Endothelial cell of umbilical vein (primary cell): Measurements from ENCODE around the gene TNN. TPM values are rescaled to one million over a fixed set of nuclear protein-coding genes. Genes with fewer than 3 reads are reported as not detected.

Source experiments
- BruUV-seq: library from RNA; stranded (reverse); fragments of 400-500 nt; replicated peaks from 2 replicates; lab custom pipeline; 2021; lab: Mats Ljungman, UMichigan
- CTCF ChIA-PET: fragments of 300-600, 350-600 bp; sonication (Branson Sonifier 250); formaldehyde crosslinking; loops from one replicate; lab custom pipeline; 2021; ENCODE audit warnings: antibody characterized with exemption, inconsistent platforms; lab: Charles Lee
- POLR2A ChIA-PET: fragments of 300-600, 350-600 bp; sonication (Branson Sonifier 250); formaldehyde crosslinking; loops from one replicate; lab custom pipeline; 2021; ENCODE audit warnings: antibody characterized with exemption, inconsistent platforms; lab: Charles Lee
- DNase-seq: peaks from one replicate; pipeline ENCODE4 v3.0.0-alpha.2; 2011; ENCODE audit warnings: low read depth, low spot score
- FAIRE-seq: peaks from 2 replicates; lab custom pipeline; 2011; peaks lifted over from hg19 to GRCh38; lab: Jason Lieb, UNC
- H2AFZ ChIP-seq: 2 replicates; pipeline ENCODE4 v1.6.0; 2012; ENCODE audit warnings: low read depth, low read length, control low read depth, inconsistent platforms
- H3K27ac ChIP-seq: 2 replicates; pipeline ENCODE4 v1.5.1; 2011; ENCODE audit warnings: low read depth, mild to moderate bottlenecking, control low read depth, low read length, moderate library complexity; ENCODE audit not compliant: insufficient read depth
- H3K27me3 ChIP-seq, 2 experiments: 2 replicates each; pipeline versions ENCODE4 v1.6.0 to v1.6.1; 2011; ENCODE audit warnings: low read length in 2 of 2, mixed read lengths in 1 of 2; ENCODE audit not compliant: control insufficient read depth in 2 of 2, insufficient read depth in 2 of 2
- H3K36me3 ChIP-seq, 2 experiments: 2 replicates in 1 of 2; 3 replicates in 1 of 2; pipeline ENCODE4 v1.5.1; 2011; ENCODE audit warnings: low read length in 2 of 2, mild to moderate bottlenecking in 1 of 2, moderate library complexity in 1 of 2; ENCODE audit not compliant: control insufficient read depth in 2 of 2, insufficient read depth in 2 of 2; ENCODE audit errors: extremely low read depth in 1 of 2
- H3K4me1 ChIP-seq: 3 replicates; pipeline ENCODE4 v1.5.1; 2011; ENCODE audit warnings: mild to moderate bottlenecking, low read length; ENCODE audit not compliant: control insufficient read depth, insufficient read depth; ENCODE audit errors: extremely low read depth
- H3K4me2 ChIP-seq: 2 replicates; pipeline ENCODE4 v1.6.1; 2011; ENCODE audit warnings: low read length, control low read depth, mixed read lengths; ENCODE audit not compliant: insufficient read depth
- H3K4me3 ChIP-seq, 3 experiments: fragments of 200-600 bp in 1 of 3; sonication (generic), shearing (Covaris generic) in 1 of 3; replicated peaks in 1 of 3; 2 replicates each; pipeline ENCODE4 v1.5.1; 2011 to 2016; ENCODE audit warnings: control low read depth in 3 of 3, low read length in 3 of 3, mild to moderate bottlenecking in 2 of 3, inconsistent platforms in 1 of 3, low read depth in 1 of 3, moderate library complexity in 1 of 3; ENCODE audit not compliant: insufficient read depth in 1 of 3
- H3K79me2 ChIP-seq: 2 replicates; pipeline ENCODE4 v1.6.0; 2012; ENCODE audit warnings: low read length, inconsistent platforms; ENCODE audit not compliant: control insufficient read depth, insufficient read depth
- H3K9ac ChIP-seq: replicated peaks from 2 replicates; pipeline ENCODE3; 2011; ENCODE audit warnings: low read length, control low read depth; ENCODE audit not compliant: insufficient read depth; ENCODE audit errors: extremely low read depth
- H3K9me1 ChIP-seq: replicated peaks from 3 replicates; pipeline ENCODE4 v1.6.0; 2011; ENCODE audit warnings: mild to moderate bottlenecking, low read length; ENCODE audit not compliant: control insufficient read depth, insufficient read depth; ENCODE audit errors: extremely low read depth
- H3K9me3 ChIP-seq: replicated peaks from 2 replicates; pipeline ENCODE4 v1.5.1; 2012; ENCODE audit warnings: low read length, inconsistent platforms; ENCODE audit not compliant: control insufficient read depth, insufficient read depth
- H4K20me1 ChIP-seq: replicated peaks from 2 replicates; pipeline ENCODE3; 2011; ENCODE audit warnings: mild to moderate bottlenecking, low read length; ENCODE audit not compliant: control insufficient read depth, insufficient read depth; ENCODE audit errors: extremely low read depth
- GATA2 ChIP-seq: IDR thresholded peaks from 2 replicates; pipeline ENCODE4 v1.7.0; 2011; ENCODE audit warnings: low read depth, mild to moderate bottlenecking, moderate library complexity, mixed read lengths, low read length; ENCODE audit not compliant: insufficient read length, insufficient read depth
- POLR2AphosphoS5 ChIP-seq: IDR thresholded peaks from 2 replicates; pipeline ENCODE4 v1.6.1; 2012; ENCODE audit warnings: low read depth, mild to moderate bottlenecking, control low read depth, low read length, moderate library complexity; ENCODE audit not compliant: insufficient read depth
- dilution Hi-C: fragments of 300-500 bp; cut with MboI; formaldehyde crosslinking; loops from one replicate; pipeline ENCODE4 v1.15.0; 2019; ENCODE audit warnings: low sequenced_read_pairs; ENCODE audit not compliant: extremely low pct_ligation_motif_present
- intact Hi-C: fragments of 100-400 bp; cut with micrococcal nuclease; formaldehyde crosslinking; loops from one replicate; pipeline ENCODE4 v1.10.0; 2022
- polyA plus RNA-seq, 4 experiments: library from polyadenylated mRNA; depleted of rRNA in 3 of 4; stranded (reverse) in 3 of 4; unstranded in 1 of 4; fragments of >200 nt; gene quantifications; 2 replicates each; pipeline versions ENCODE4 v1.2.1 to v1.2.3, GENCODE V29; 2011 to 2012; ENCODE audit warnings: missing spikeins in 1 of 4
- total RNA-seq: library from RNA; stranded (reverse); gene quantifications from 2 replicates; pipeline ENCODE4 v1.2.3, GENCODE V29; 2021
- TF ChIP-seq, protein P1 (sequence below): IDR thresholded peaks from 2 replicates; pipeline ENCODE4 v1.6.1; 2011; ENCODE audit not compliant: insufficient read depth, insufficient read length
- TF ChIP-seq, protein P2 (sequence below), 2 donors: IDR thresholded peaks; 1 replicate in 1 of 2; 2 replicates in 1 of 2; pipeline ENCODE4 v1.5.1; 2011; ENCODE audit warnings: low read length in 2 of 2, mild to moderate bottlenecking in 2 of 2, moderate library complexity in 2 of 2, control low read depth in 1 of 2, inconsistent platforms in 1 of 2, low read depth in 1 of 2; ENCODE audit not compliant: insufficient read depth in 1 of 2; ENCODE audit errors: extremely low read depth in 1 of 2

Gene TNN
- total and polyA plus RNA-seq, 2 donors (not counting 3 experiments of a cell fraction or from before 2014, with no cell fraction given): not detected

DNA sequence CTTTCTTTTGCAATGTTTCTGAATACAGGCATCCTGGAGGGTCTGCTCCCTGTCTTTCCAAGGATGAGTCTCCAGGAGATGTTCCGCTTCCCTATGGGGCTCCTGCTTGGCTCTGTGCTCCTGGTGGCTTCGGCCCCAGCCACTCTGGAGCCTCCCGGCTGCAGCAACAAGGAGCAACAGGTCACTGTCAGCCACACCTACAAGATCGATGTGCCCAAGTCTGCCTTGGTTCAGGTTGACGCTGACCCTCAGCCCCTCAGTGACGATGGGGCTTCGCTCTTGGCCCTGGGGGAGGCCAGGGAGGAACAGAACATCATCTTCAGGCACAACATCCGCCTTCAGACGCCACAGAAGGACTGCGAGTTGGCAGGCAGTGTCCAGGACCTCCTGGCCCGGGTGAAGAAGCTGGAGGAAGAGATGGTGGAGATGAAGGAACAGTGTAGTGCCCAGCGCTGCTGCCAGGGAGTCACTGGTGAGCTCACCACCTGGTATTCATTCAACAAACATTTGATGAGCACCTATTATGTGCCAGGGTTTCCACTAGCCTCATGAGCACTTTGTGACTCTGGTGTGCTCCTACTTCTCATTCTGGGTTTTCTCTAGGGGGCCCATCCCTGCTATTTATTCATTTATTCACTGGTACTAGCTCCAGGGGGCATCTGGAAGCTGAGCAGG is 9.9 kb downstream of the TNN start:
- Histone ChIP-seq H3K9me1 (no peaks in the 10 kb centered on the region), H3K79me2 (no peaks in the 10 kb centered on the region), H3K27me3 (no peaks in the 10 kb centered on the region), H2AFZ (no peak overlapping the region), H3K4me2 (no peak overlapping the region), H3K27ac (no peak overlapping the region), H3K9ac (no peak overlapping the region), H3K4me3 (no peak overlapping the region), H4K20me1 (no peaks in the 10 kb centered on the region), H3K4me1 (no peaks in the 10 kb centered on the region), H3K9me3 (no peaks in the 10 kb centered on the region), H3K36me3 (no peaks in the 10 kb centered on the region)
- intact Hi-C loops (no loop called here), dilution Hi-C loops (no loop called here)
- ChIA-PET CTCF (interaction anchor here (1.1 to 1.9 kb wide), 2 partner anchors 38 to 48 kb away, joined by 3 to 8 read pairs; no protein-coding TSS in a partner anchor), POLR2A (no interaction called here)
- DNase-seq: no peak
- TF ChIP-seq, protein P1, sequence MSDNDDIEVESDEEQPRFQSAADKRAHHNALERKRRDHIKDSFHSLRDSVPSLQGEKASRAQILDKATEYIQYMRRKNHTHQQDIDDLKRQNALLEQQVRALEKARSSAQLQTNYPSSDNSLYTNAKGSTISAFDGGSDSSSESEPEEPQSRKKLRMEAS: no peak
- TF ChIP-seq, protein P2, sequence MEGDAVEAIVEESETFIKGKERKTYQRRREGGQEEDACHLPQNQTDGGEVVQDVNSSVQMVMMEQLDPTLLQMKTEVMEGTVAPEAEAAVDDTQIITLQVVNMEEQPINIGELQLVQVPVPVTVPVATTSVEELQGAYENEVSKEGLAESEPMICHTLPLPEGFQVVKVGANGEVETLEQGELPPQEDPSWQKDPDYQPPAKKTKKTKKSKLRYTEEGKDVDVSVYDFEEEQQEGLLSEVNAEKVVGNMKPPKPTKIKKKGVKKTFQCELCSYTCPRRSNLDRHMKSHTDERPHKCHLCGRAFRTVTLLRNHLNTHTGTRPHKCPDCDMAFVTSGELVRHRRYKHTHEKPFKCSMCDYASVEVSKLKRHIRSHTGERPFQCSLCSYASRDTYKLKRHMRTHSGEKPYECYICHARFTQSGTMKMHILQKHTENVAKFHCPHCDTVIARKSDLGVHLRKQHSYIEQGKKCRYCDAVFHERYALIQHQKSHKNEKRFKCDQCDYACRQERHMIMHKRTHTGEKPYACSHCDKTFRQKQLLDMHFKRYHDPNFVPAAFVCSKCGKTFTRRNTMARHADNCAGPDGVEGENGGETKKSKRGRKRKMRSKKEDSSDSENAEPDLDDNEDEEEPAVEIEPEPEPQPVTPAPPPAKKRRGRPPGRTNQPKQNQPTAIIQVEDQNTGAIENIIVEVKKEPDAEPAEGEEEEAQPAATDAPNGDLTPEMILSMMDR (IDR thresholded peaks at IDR 0.05; ENCODE audit: extremely low read depth in 1 of 2, insufficient read depth in 1 of 2, low read depth in 1 of 2, low read length in 2 of 2): no peak
- TF ChIP-seq GATA2: no peak
- TF ChIP-seq POLR2AphosphoS5: no peak
- no peak for FAIRE-seq
- BruUV-seq: no TSS peak
